Tibial nerve (tissue), 3 donors: ENCODE data around the gene PRKCE.

Source experiments
- POLR2A ChIP-seq, 2 donors: fragments of 450-650 bp; IDR thresholded peaks; one replicate each; pipeline ENCODE4 v1.6.1; 2017; ENCODE audit warnings: antibody characterized with exemption in 2 of 2, mild to moderate bottlenecking in 2 of 2, moderate library complexity in 2 of 2
- TF ChIP-seq, protein P1 (sequence below), 5 experiments: fragments of 200-600 bp in 3 of 5; fragments of 450-650 bp in 2 of 5; sonication (generic) in 3 of 5; IDR thresholded peaks; one replicate each; pipeline ENCODE4 v1.5.1; 2016 to 2019; ENCODE audit warnings: antibody characterized with exemption in 5 of 5, mild to moderate bottlenecking in 3 of 5, moderate library complexity in 2 of 5

DNA sequence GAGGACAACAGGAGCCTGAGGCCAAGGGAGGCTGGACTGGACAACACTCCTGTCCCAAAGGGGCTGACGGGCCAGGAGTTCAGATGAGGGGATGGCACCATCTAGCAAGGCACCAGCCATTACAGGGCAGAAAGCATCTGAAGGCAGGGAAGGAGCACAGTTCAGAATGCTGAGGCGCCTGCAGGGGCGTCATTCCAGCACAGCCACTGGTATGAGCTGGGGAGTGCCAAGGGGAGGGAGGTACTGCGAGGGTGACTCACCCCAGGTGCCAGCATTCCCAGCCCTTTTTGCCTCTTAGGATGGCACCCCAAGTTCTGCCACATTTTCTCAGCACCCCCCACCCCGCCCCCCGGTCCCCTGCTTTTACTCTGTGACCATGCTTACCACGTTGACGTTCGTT lies 515.9 kb downstream of the PRKCE start:
- TF ChIP-seq, protein P1, sequence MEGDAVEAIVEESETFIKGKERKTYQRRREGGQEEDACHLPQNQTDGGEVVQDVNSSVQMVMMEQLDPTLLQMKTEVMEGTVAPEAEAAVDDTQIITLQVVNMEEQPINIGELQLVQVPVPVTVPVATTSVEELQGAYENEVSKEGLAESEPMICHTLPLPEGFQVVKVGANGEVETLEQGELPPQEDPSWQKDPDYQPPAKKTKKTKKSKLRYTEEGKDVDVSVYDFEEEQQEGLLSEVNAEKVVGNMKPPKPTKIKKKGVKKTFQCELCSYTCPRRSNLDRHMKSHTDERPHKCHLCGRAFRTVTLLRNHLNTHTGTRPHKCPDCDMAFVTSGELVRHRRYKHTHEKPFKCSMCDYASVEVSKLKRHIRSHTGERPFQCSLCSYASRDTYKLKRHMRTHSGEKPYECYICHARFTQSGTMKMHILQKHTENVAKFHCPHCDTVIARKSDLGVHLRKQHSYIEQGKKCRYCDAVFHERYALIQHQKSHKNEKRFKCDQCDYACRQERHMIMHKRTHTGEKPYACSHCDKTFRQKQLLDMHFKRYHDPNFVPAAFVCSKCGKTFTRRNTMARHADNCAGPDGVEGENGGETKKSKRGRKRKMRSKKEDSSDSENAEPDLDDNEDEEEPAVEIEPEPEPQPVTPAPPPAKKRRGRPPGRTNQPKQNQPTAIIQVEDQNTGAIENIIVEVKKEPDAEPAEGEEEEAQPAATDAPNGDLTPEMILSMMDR (IDR thresholded peaks at IDR 0.05): no peak
- TF ChIP-seq POLR2A (IDR thresholded peaks at IDR 0.05): no peak
